Endothelial cell of umbilical vein (primary cell): ENCODE data around the gene ZNF2.

Experiments used
- EZH2 ChIP-seq: IDR thresholded peaks from 2 replicates; pipeline ENCODE4 v1.6.1; 2012; ENCODE audit warnings: borderline replicate concordance, low read depth, mild to moderate bottlenecking, moderate library complexity, low read length, inconsistent platforms; ENCODE audit not compliant: severe bottlenecking
- FOS ChIP-seq: IDR thresholded peaks from 2 replicates; pipeline ENCODE4 v1.6.1; 2011; ENCODE audit warnings: mild to moderate bottlenecking, low read length, moderate library complexity, borderline replicate concordance; ENCODE audit not compliant: insufficient read depth
- GATA2 ChIP-seq: IDR thresholded peaks from 2 replicates; pipeline ENCODE4 v1.7.0; 2011; ENCODE audit warnings: low read depth, mild to moderate bottlenecking, moderate library complexity, mixed read lengths, low read length; ENCODE audit not compliant: insufficient read length, insufficient read depth
- JUN ChIP-seq: IDR thresholded peaks from 2 replicates; pipeline ENCODE4 v1.6.1; 2011; ENCODE audit warnings: borderline replicate concordance, low read depth; ENCODE audit not compliant: insufficient read length, insufficient read depth
- POLR2A ChIP-seq: IDR thresholded peaks from 2 replicates; pipeline ENCODE4 v1.6.1; 2012; ENCODE audit warnings: low read depth, mild to moderate bottlenecking, control low read depth, low read length
- POLR2AphosphoS5 ChIP-seq: IDR thresholded peaks from 2 replicates; pipeline ENCODE4 v1.6.1; 2012; ENCODE audit warnings: low read depth, mild to moderate bottlenecking, control low read depth, low read length, moderate library complexity; ENCODE audit not compliant: insufficient read depth
- TF ChIP-seq, protein P1 (sequence below), 2 donors: IDR thresholded peaks; 1 replicate in 1 of 2; 2 replicates in 1 of 2; pipeline ENCODE4 v1.5.1; 2011; ENCODE audit warnings: low read length in 2 of 2, mild to moderate bottlenecking in 2 of 2, moderate library complexity in 2 of 2, control low read depth in 1 of 2, inconsistent platforms in 1 of 2, low read depth in 1 of 2; ENCODE audit not compliant: insufficient read depth in 1 of 2; ENCODE audit errors: extremely low read depth in 1 of 2

DNA sequence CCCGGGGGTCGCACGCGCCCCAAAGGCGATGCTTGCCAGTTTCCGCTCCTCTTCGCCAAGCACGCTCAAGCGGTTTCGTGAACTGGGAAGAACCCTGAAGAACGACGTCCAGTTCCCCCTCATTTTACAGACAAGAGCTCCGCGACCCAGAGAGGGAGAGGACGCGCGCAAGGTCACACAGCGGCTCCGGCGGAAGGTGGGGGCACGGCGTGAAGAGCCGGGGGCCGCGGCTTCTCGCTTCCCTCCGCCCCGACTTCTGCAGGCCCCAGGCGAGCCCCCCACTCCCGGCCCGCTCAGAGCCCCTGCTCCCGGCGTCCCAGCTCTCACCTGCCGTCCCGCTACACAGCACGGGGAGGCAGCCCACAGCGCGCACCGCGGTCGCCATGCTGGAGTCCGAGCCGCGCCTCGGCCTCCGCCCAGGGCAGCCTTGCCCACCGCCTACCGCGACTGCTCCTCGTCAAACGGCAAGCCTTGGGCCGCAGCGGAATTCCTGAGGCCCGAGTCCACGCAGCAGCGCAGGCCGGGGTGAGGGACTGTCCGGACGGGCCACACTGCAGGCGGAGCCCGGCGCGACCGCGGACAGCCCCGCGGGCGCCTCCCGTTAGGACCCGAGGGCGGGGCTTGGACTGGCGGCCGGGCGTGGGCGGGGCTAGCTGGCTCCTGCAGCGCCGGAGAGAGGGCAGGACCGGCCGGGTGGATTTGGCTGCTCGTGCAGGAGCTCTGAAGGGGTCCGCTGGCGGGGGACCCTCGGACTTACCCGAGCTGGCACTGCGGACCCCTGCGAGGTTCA is 44.0 kb upstream of the ZNF2 start, which contains the start of gene MRPS5:
- TF ChIP-seq, protein P1, sequence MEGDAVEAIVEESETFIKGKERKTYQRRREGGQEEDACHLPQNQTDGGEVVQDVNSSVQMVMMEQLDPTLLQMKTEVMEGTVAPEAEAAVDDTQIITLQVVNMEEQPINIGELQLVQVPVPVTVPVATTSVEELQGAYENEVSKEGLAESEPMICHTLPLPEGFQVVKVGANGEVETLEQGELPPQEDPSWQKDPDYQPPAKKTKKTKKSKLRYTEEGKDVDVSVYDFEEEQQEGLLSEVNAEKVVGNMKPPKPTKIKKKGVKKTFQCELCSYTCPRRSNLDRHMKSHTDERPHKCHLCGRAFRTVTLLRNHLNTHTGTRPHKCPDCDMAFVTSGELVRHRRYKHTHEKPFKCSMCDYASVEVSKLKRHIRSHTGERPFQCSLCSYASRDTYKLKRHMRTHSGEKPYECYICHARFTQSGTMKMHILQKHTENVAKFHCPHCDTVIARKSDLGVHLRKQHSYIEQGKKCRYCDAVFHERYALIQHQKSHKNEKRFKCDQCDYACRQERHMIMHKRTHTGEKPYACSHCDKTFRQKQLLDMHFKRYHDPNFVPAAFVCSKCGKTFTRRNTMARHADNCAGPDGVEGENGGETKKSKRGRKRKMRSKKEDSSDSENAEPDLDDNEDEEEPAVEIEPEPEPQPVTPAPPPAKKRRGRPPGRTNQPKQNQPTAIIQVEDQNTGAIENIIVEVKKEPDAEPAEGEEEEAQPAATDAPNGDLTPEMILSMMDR (IDR thresholded peaks at IDR 0.05; ENCODE audit: extremely low read depth in 1 of 2, insufficient read depth in 1 of 2, low read depth in 1 of 2, low read length in 2 of 2): peak in 1 of 2 donors; percentile 9
- TF ChIP-seq EZH2 (no peak), JUN (no peak), POLR2AphosphoS5 (peak; percentile 94), POLR2A (peak; percentile 52), GATA2 (no peak), FOS (no peak)
